Neural progenitor cell (in vitro differentiated cells): Measurements from ENCODE around the gene CALN1. TPM values are rescaled to one million over a fixed set of nuclear protein-coding genes. Genes with fewer than 3 reads are reported as not detected.

Experiments
- DNase-seq: peaks from one replicate; pipeline ENCODE4 v3.0.0-alpha.2; 2016; ENCODE audit warnings: low spot score
- H2AFZ ChIP-seq: fragments of 200-600 bp; sonication (generic); replicated peaks from 2 replicates; pipeline ENCODE4 v1.6.1; 2016; ENCODE audit warnings: antibody characterized with exemption
- H3F3A ChIP-seq: fragments of 200-600 bp; sonication (generic); 2 replicates; pipeline ENCODE4 v1.6.1; 2016; ENCODE audit warnings: antibody characterized with exemption, low read depth
- H3K27ac ChIP-seq: fragments of 200-600 bp; sonication (generic); 2 replicates; pipeline ENCODE4 v1.5.1; 2016; ENCODE audit warnings: mild to moderate bottlenecking
- H3K27me3 ChIP-seq: fragments of 200-600 bp; sonication (generic); 2 replicates; pipeline ENCODE4 v1.6.1; 2016; ENCODE audit warnings: mild to moderate bottlenecking, moderate library complexity
- H3K36me3 ChIP-seq: fragments of 200-600 bp; sonication (generic); 2 replicates; pipeline ENCODE4 v1.5.1; 2016
- H3K4me1 ChIP-seq: fragments of 200-600 bp; sonication (generic); 2 replicates; pipeline ENCODE4 v1.6.1; 2016; ENCODE audit warnings: mixed run types
- H3K4me2 ChIP-seq: fragments of 200-600 bp; sonication (generic); 2 replicates; pipeline ENCODE4 v1.6.1; 2016
- H3K4me3 ChIP-seq: fragments of 200-600 bp; sonication (generic); 2 replicates; pipeline ENCODE4 v1.5.1; 2016
- H3K79me2 ChIP-seq: fragments of 200-600 bp; sonication (generic); 2 replicates; pipeline ENCODE4 v1.6.1; 2016; ENCODE audit warnings: low read depth
- H3K9ac ChIP-seq: fragments of 200-600 bp; sonication (generic); 2 replicates; pipeline ENCODE4 v1.6.1; 2016
- H3K9me3 ChIP-seq: fragments of 200-600 bp; sonication (generic); 2 replicates; pipeline ENCODE4 v1.5.1; 2016; ENCODE audit warnings: low read depth
- H4K20me1 ChIP-seq: fragments of 200-600 bp; sonication (generic); 2 replicates; pipeline ENCODE4 v1.6.1; 2016; ENCODE audit warnings: low read depth
- H3K27ac Mint-ChIP-seq: 3 replicates; pipeline ENCODE4 v1.8.0; 2021; ENCODE audit warnings: mixed read lengths
- H3K27me3 Mint-ChIP-seq: 2 replicates; pipeline ENCODE4 v1.8.0; 2022; ENCODE audit warnings: low read depth, mild to moderate bottlenecking, inconsistent platforms, moderate library complexity, mixed read lengths; ENCODE audit not compliant: insufficient read depth
- H3K36me3 Mint-ChIP-seq: 3 replicates; pipeline ENCODE4 v1.8.0; 2021; ENCODE audit warnings: mixed read lengths
- H3K4me1 Mint-ChIP-seq: 3 replicates; pipeline ENCODE4 v1.8.0; 2021; ENCODE audit warnings: mixed read lengths
- H3K4me3 Mint-ChIP-seq: 3 replicates; pipeline ENCODE4 v1.8.0; 2021; ENCODE audit warnings: mild to moderate bottlenecking, moderate library complexity, mixed read lengths
- H3K9me3 Mint-ChIP-seq: 3 replicates; pipeline ENCODE4 v1.8.0; 2020; ENCODE audit warnings: mixed read lengths
- CTCF ChIP-seq: fragments of 200-600 bp; sonication (generic); IDR thresholded peaks from 2 replicates; pipeline ENCODE4 v1.5.1; 2017; ENCODE audit warnings: antibody characterized with exemption, mild to moderate bottlenecking
- EZH2 ChIP-seq: fragments of 200-600 bp; sonication (generic); IDR thresholded peaks from 2 replicates; pipeline ENCODE4 v1.6.1; 2017; ENCODE audit warnings: antibody characterized with exemption, mild to moderate bottlenecking, moderate library complexity
- EZH2phosphoT487 ChIP-seq: fragments of 200-600 bp; sonication (generic); IDR thresholded peaks from 2 replicates; pipeline ENCODE4 v1.6.1; 2017; ENCODE audit warnings: antibody characterized with exemption
- total RNA-seq: library from RNA; depleted of rRNA; stranded (reverse); fragments of >200 nt; gene quantifications from 2 replicates; pipeline ENCODE4 v1.2.3, GENCODE V29; 2015; ENCODE audit warnings: low replicate concordance

Gene CALN1
- total RNA-seq, 1 donor from 2014 or later = 3.1 TPM

- Histone ChIP-seq H3F3A (no peaks in the 10 kb centered on the region), H3K27ac (no peak overlapping the region)
- no peak overlapping the region for H3K27ac Mint-ChIP-seq
Observed at GRCh38 chr7:72223351-72223750, 188.8 kb downstream of the CALN1 start.

GRCh38 chr7:72222136-72222535 lies 190.0 kb downstream of the CALN1 start:
- H3K9me3 ChIP-seq = no peaks in the 10 kb centered on the region
- no peak overlapping the region for H3K27ac ChIP-seq
- H3K4me2 ChIP-seq = no peak overlapping the region
- DNase-seq = no peak
- H3K27me3 ChIP-seq = no peaks in the 10 kb centered on the region
- Mint-ChIP-seq H3K9me3 (peaks cover 5% of the 10 kb centered on the region), H3K4me3 (no peak overlapping the region), H3K4me1 (no peaks in the 10 kb centered on the region), H3K27ac (no peak overlapping the region), H3K36me3 (no peaks in the 10 kb centered on the region), H3K27me3 (no peaks in the 10 kb centered on the region)
- no peaks in the 10 kb centered on the region for H3K36me3 ChIP-seq
- H3K4me1 ChIP-seq = no peaks in the 10 kb centered on the region
- H2AFZ ChIP-seq = no peak overlapping the region
- no peaks in the 10 kb centered on the region for H4K20me1 ChIP-seq
- no peaks in the 10 kb centered on the region for H3F3A ChIP-seq
- no peak overlapping the region for H3K9ac ChIP-seq
- no peak for TF ChIP-seq EZH2phosphoT487
- TF ChIP-seq EZH2 = no peak
- H3K4me3 ChIP-seq = no peak overlapping the region
- no peaks in the 10 kb centered on the region for H3K79me2 ChIP-seq

More at GRCh38 chr7:72223351-72223750, 188.8 kb downstream of the CALN1 start:
- peaks cover 5% of the 10 kb centered on the region for H3K9me3 Mint-ChIP-seq
- H3K4me3 ChIP-seq = no peak overlapping the region
- no peaks in the 10 kb centered on the region for H3K79me2 ChIP-seq
- H3K9me3 ChIP-seq = no peaks in the 10 kb centered on the region
- H3K4me2 ChIP-seq = no peak overlapping the region
- no peaks in the 10 kb centered on the region for H3K36me3 Mint-ChIP-seq
- H3K27me3 Mint-ChIP-seq = no peaks in the 10 kb centered on the region
- no peaks in the 10 kb centered on the region for H3K4me1 Mint-ChIP-seq
- H4K20me1 ChIP-seq = no peaks in the 10 kb centered on the region
- DNase-seq = no peak
- H3K4me3 Mint-ChIP-seq = no peak overlapping the region
- H3K27me3 ChIP-seq = no peaks in the 10 kb centered on the region
- H3K36me3 ChIP-seq = no peaks in the 10 kb centered on the region
- TF ChIP-seq EZH2phosphoT487 (no peak), CTCF (no peak), EZH2 (no peak)
- H3K4me1 ChIP-seq = no peaks in the 10 kb centered on the region
- H2AFZ ChIP-seq = no peak overlapping the region
- no peak overlapping the region for H3K9ac ChIP-seq

GRCh38 chr7:72219500-72219899 lies 192.6 kb downstream of the CALN1 start:
- Histone ChIP-seq H3K9ac (no peak overlapping the region), H3F3A (no peaks in the 10 kb centered on the region), H3K9me3 (no peaks in the 10 kb centered on the region), H3K4me1 (no peaks in the 10 kb centered on the region), H3K27ac (no peak overlapping the region), H3K79me2 (no peaks in the 10 kb centered on the region), H3K27me3 (no peaks in the 10 kb centered on the region), H3K4me2 (no peak overlapping the region), H3K36me3 (no peaks in the 10 kb centered on the region), H3K4me3 (no peak overlapping the region), H2AFZ (no peak overlapping the region), H4K20me1 (no peaks in the 10 kb centered on the region)
- Mint-ChIP-seq H3K4me3 (no peak overlapping the region), H3K27ac (no peak overlapping the region), H3K9me3 (peaks cover 3% of the 10 kb centered on the region), H3K36me3 (no peaks in the 10 kb centered on the region), H3K4me1 (no peaks in the 10 kb centered on the region), H3K27me3 (no peaks in the 10 kb centered on the region)
- TF ChIP-seq EZH2 (no peak), EZH2phosphoT487 (no peak), CTCF (no peak)
- no peak for DNase-seq

- Histone ChIP-seq H3K27ac (no peak overlapping the region), H3K4me1 (no peaks in the 10 kb centered on the region), H3K79me2 (no peaks in the 10 kb centered on the region), H3K27me3 (no peaks in the 10 kb centered on the region), H4K20me1 (no peaks in the 10 kb centered on the region), H3K4me3 (no peak overlapping the region), H2AFZ (no peak overlapping the region), H3K4me2 (no peak overlapping the region), H3K36me3 (no peaks in the 10 kb centered on the region), H3K9ac (no peak overlapping the region), H3F3A (no peaks in the 10 kb centered on the region), H3K9me3 (no peaks in the 10 kb centered on the region)
- Mint-ChIP-seq H3K4me3 (no peak overlapping the region), H3K9me3 (peaks cover under 1% of the 10 kb centered on the region), H3K27ac (no peak overlapping the region), H3K4me1 (no peaks in the 10 kb centered on the region), H3K36me3 (no peaks in the 10 kb centered on the region), H3K27me3 (no peaks in the 10 kb centered on the region)
- no peak for TF ChIP-seq EZH2phosphoT487
- no peak for DNase-seq
Observed at GRCh38 chr7:72217151-72217550, 195.0 kb downstream of the CALN1 start.
